Adipocyte (in vitro differentiated cells): Measurements from ENCODE around the gene TMEM117.
A peak's percentile ranks its signal among the peaks of the same experiment; 100 is the strongest.
"Not testable (repeated sequence)": the region's sequence is repeated elsewhere in the genome, so short reads cannot be mapped to it uniquely, and the experiment has no call there.

Experiments used
- DNase-seq: peaks from one replicate; pipeline ENCODE4 v3.0.0-alpha.2; 2015; ENCODE audit warnings: low read depth
- H3K27me3 ChIP-seq: replicated peaks from 2 replicates; pipeline ENCODE4 v1.7.0; 2013; ENCODE audit warnings: mild to moderate bottlenecking, low read length, moderate library complexity; ENCODE audit not compliant: control insufficient read depth, insufficient read depth
- H3K36me3 ChIP-seq: 2 replicates; pipeline ENCODE4 v1.7.0; 2013; ENCODE audit warnings: low read length, mild to moderate bottlenecking, moderate library complexity; ENCODE audit not compliant: control insufficient read depth, insufficient read depth, severe bottlenecking
- H3K4me1 ChIP-seq: 2 replicates; pipeline ENCODE4 v1.7.0; 2013; ENCODE audit warnings: mild to moderate bottlenecking, low read length, moderate library complexity; ENCODE audit not compliant: control insufficient read depth, insufficient read depth
- H3K4me3 ChIP-seq: 2 replicates; pipeline ENCODE4 v1.7.0; 2013; ENCODE audit warnings: mild to moderate bottlenecking, low read length, moderate library complexity
- H3K9ac ChIP-seq: 2 replicates; pipeline ENCODE4 v1.7.0; 2013; ENCODE audit warnings: mild to moderate bottlenecking, low read length, moderate library complexity
- H3K9me3 ChIP-seq: 2 replicates; pipeline ENCODE4 v1.7.0; 2013; ENCODE audit warnings: mild to moderate bottlenecking, low read length, moderate library complexity; ENCODE audit not compliant: control insufficient read depth

TMEM117 gene

DNA sequence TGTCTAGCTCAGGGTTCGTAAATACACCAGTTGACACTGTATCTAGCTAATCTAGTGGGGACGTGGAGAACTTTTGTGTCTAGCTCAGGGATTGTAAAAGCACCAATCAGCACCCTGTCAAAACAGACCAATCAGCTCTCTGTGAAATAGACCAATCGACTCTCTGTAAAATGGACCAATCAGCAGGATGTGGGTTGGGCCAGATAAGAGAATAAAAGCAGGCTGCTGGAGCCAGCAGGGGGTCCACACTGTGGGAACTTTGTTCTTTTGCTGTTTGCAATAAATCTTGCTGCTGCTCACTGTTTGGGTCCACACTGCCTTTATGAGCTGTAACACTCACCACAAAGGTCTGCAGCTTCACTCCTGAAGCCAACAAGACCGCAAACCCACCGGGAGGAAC is 28.7 kb downstream of the TMEM117 start:
- not testable (repeated sequence) for H3K4me1 ChIP-seq, H3K36me3 ChIP-seq, H3K27me3 ChIP-seq, DNase-seq, H3K9me3 ChIP-seq, H3K4me3 ChIP-seq, H3K9ac ChIP-seq

DNA sequence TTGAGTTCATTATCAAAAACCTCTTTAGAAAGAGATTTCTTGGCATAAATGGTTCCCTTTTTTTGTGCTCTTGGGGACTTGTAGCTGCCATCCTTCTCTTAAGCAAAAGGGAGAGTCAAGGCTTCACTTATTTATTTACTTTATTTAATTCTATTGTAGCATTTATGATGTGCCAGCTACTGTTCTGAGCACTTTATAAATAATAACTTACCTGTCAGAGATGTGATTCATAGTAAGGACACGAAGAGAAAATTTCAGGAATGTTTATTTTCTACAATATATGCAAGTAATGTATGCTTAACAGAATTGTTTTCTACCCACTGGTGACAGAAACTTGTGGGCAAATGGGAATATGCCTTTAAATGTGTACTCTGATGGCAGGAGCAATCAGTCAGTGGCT is 33.3 kb downstream of the TMEM117 start:
- H3K4me1 ChIP-seq = no peaks in the 10 kb centered on the region
- no peaks in the 10 kb centered on the region for H3K9me3 ChIP-seq
- H3K27me3 ChIP-seq = no peaks in the 10 kb centered on the region
- no peak for DNase-seq
- H3K36me3 ChIP-seq = no peaks in the 10 kb centered on the region
- no peak overlapping the region for H3K4me3 ChIP-seq
- H3K9ac ChIP-seq = no peak overlapping the region

DNA sequence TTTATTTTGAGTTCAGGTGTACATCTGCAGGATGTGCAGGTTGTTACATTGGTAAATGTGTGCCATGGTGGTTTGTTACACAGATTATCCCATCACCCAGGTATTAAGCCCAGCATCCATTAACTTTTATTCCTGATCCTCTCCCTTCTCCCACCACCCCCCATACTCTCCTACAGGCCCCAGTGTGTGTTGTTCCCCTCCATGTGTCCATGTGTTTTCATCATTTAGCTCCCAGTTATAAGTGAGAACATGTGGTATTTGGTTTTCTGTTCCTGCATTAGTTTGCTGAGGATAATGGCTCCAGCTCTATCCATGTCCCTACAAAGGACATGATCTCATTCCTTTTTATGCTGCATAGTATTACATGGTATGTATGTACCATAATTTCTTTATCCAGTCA is 33.9 kb downstream of the TMEM117 start:
- not testable (repeated sequence) for H3K36me3 ChIP-seq, H3K9me3 ChIP-seq, H3K27me3 ChIP-seq, H3K4me1 ChIP-seq, H3K9ac ChIP-seq, H3K4me3 ChIP-seq, DNase-seq

GRCh38 chr12:43871258-43871657 is 35.4 kb downstream of the TMEM117 start:
- not testable (repeated sequence) for H3K27me3 ChIP-seq, H3K36me3 ChIP-seq, H3K4me3 ChIP-seq, H3K9ac ChIP-seq, H3K4me1 ChIP-seq, DNase-seq, H3K9me3 ChIP-seq

DNA sequence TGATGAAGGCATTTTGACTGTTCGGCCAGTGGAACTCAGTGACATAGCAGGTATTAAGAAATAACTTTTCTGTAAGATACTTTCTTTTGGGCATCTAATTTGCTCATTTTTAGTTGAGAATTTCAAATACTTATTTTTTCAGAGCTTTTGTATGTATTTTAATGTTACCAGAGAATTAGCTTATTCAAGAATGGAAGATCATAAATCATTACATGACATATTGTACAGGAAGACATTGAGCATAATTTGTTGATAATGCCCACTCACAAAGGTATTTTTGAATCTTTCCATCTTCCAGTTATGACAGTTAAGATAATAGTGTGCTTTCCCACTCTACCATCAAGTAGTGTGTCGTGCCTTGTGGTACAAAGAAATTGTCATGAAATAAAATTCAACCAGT is 36.5 kb downstream of the TMEM117 start:
- Histone ChIP-seq H3K27me3 (no peaks in the 10 kb centered on the region), H3K4me1 (no peaks in the 10 kb centered on the region), H3K9ac (no peak overlapping the region), H3K36me3 (no peaks in the 10 kb centered on the region), H3K9me3 (no peaks in the 10 kb centered on the region), H3K4me3 (no peak overlapping the region)
- no peak for DNase-seq

GRCh38 chr12:43878050-43878449 is 42.2 kb downstream of the TMEM117 start:
- Histone ChIP-seq H3K4me1 (no peaks in the 10 kb centered on the region), H3K9me3 (no peaks in the 10 kb centered on the region), H3K9ac (no peak overlapping the region), H3K27me3 (no peaks in the 10 kb centered on the region), H3K36me3 (no peaks in the 10 kb centered on the region), H3K4me3 (no peak overlapping the region)
- DNase-seq = no peak

- H3K4me3 ChIP-seq = no peak overlapping the region
- no peaks in the 10 kb centered on the region for H3K36me3 ChIP-seq
- H3K9ac ChIP-seq = no peak overlapping the region
- DNase-seq = no peak
- H3K4me1 ChIP-seq = no peaks in the 10 kb centered on the region
- no peaks in the 10 kb centered on the region for H3K27me3 ChIP-seq
- H3K9me3 ChIP-seq = no peaks in the 10 kb centered on the region
Observed at GRCh38 chr12:43880547-43880946, 44.7 kb downstream of the TMEM117 start.

DNA sequence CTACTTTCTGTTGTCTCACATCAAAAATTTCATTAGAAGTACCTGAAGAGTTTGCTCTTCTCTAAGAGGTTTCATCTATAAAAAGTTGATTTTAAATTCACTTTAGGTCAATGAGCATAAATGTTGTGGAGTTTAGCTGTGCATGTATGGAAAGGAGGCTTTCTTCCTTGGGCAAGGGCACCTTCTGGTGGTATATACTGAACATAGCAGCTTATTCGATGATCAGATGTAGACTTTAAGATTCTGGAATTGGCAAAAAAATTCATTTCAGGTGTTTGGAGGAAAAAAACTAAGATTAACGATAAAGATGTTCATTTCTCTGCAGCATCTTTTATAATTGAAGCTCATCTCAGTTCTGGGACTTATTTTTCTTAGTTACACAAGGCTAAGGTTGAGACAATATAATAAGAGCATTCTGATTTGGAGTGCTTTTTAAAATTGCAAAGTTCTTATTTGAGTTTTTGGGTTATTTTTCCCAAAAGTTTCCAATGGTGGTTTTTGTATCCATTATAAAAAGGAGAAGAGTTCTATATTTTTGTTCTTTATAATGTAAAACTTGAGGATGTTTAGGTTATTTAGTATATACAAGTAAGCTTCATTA is 46.8 kb downstream of the TMEM117 start:
- Histone ChIP-seq H3K36me3 (no peaks in the 10 kb centered on the region), H3K4me3 (no peak overlapping the region), H3K9me3 (no peaks in the 10 kb centered on the region), H3K27me3 (no peaks in the 10 kb centered on the region), H3K9ac (no peak overlapping the region), H3K4me1 (no peaks in the 10 kb centered on the region)
- DNase-seq = peak; percentile 87

DNA sequence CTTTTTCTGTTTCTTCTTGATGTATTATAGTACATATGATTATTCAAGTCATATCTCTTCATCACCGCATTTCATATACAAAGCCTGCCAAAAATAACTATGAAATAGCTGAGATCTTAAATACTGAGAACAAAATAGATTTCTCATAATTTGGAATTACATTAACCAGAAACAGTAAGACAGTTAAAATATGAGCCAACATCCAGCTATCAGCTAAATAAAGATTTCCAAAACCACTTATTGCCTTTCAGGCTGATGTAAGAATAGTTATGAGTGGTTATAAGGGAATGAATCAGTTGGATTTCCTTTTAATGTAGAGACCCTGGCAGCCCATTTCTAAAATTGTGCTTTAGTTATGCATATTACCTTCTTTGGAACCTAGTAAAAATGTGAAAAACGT is 47.4 kb downstream of the TMEM117 start:
- DNase-seq = peak; percentile 65
- no peaks in the 10 kb centered on the region for H3K27me3 ChIP-seq
- no peaks in the 10 kb centered on the region for H3K36me3 ChIP-seq
- no peak overlapping the region for H3K4me3 ChIP-seq
- no peaks in the 10 kb centered on the region for H3K4me1 ChIP-seq
- no peak overlapping the region for H3K9ac ChIP-seq
- H3K9me3 ChIP-seq = no peaks in the 10 kb centered on the region

DNA sequence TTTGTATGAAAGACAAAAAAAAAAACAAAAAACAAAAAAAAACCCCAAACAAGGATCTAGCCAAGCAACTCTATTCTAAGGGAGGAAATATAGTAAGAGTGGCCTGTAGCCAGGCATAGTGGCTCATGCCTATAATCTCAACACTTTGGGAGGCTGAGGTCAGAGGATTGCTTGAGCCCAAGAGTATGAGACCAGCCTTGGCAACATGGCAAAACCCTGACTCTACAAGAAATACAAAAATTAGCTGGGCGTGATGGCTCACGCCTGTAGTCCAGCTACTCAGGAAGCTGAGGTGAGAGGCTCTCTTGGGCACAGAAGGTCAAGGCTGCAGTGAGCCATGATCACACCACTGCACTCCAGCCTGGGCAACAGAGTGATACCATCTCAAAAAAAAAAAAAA is 47.9 kb downstream of the TMEM117 start:
- H3K27me3 ChIP-seq = no peaks in the 10 kb centered on the region
- H3K9ac ChIP-seq = no peak overlapping the region
- DNase-seq = no peak
- H3K4me3 ChIP-seq = no peak overlapping the region
- no peaks in the 10 kb centered on the region for H3K9me3 ChIP-seq
- no peaks in the 10 kb centered on the region for H3K36me3 ChIP-seq
- H3K4me1 ChIP-seq = no peaks in the 10 kb centered on the region

- no peaks in the 10 kb centered on the region for H3K4me1 ChIP-seq
- H3K4me3 ChIP-seq = no peak overlapping the region
- no peak overlapping the region for H3K9ac ChIP-seq
- DNase-seq = no peak
- H3K36me3 ChIP-seq = no peaks in the 10 kb centered on the region
- H3K27me3 ChIP-seq = no peaks in the 10 kb centered on the region
- no peaks in the 10 kb centered on the region for H3K9me3 ChIP-seq
Observed at GRCh38 chr12:43884683-43885410, 49.0 kb downstream of the TMEM117 start.

DNA sequence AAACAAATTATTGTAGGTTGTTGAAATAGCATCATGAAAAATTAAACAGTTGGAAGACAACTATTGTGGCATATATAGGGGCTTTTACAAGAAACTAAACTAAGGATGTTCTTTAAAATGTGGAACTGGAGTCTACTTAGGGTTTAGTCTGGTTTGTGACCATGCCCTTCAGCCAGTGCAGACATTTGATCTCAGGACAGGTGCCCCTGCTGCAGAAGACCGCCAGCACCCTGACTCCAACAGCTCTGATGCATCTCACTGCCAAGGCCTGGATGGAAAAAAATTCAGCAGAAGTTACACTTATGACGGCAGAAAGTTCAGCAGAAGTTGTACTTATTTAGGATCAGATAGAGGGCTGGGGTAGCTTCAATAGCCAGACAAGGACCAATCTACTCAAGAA is 51.5 kb downstream of the TMEM117 start:
- Histone ChIP-seq H3K4me3 (no peak overlapping the region), H3K9me3 (no peaks in the 10 kb centered on the region), H3K27me3 (no peaks in the 10 kb centered on the region), H3K36me3 (no peaks in the 10 kb centered on the region), H3K9ac (no peak overlapping the region), H3K4me1 (no peaks in the 10 kb centered on the region)
- DNase-seq = no peak
